Endothelial cell (in vitro differentiated cells): ENCODE results near the gene HMBS. TPM values are rescaled to one million over a fixed set of nuclear protein-coding genes. Genes with fewer than 3 reads are reported as not detected.
"Not testable (repeated sequence)": the region's sequence is repeated elsewhere in the genome, so short reads cannot be mapped to it uniquely, and the experiment has no call there.

Experiments used
- DNase-seq: peaks from one replicate; pipeline ENCODE4 v3.0.0; 2021; ENCODE audit warnings: low spot score
- H3K27ac Mint-ChIP-seq: one replicate; pipeline ENCODE4 v1.8.0; 2021; ENCODE audit warnings: mixed read lengths, inconsistent platforms; ENCODE audit not compliant: unreplicated experiment
- H3K27me3 Mint-ChIP-seq: one replicate; pipeline ENCODE4 v1.8.0; 2021; ENCODE audit warnings: mild to moderate bottlenecking, moderate library complexity, mixed read lengths, inconsistent platforms; ENCODE audit not compliant: unreplicated experiment
- H3K36me3 Mint-ChIP-seq: one replicate; pipeline ENCODE4 v1.8.0; 2021; ENCODE audit warnings: mild to moderate bottlenecking, low read depth, mixed read lengths, inconsistent platforms; ENCODE audit not compliant: unreplicated experiment
- H3K4me1 Mint-ChIP-seq: one replicate; pipeline ENCODE4 v1.8.0; 2021; ENCODE audit warnings: mild to moderate bottlenecking, mixed read lengths, inconsistent platforms; ENCODE audit not compliant: unreplicated experiment
- H3K4me3 Mint-ChIP-seq: one replicate; pipeline ENCODE4 v1.8.0; 2021; ENCODE audit warnings: mild to moderate bottlenecking, mixed read lengths, inconsistent platforms; ENCODE audit not compliant: unreplicated experiment
- H3K9me3 Mint-ChIP-seq: one replicate; pipeline ENCODE4 v1.8.0; 2021; ENCODE audit warnings: mixed read lengths, inconsistent platforms; ENCODE audit not compliant: unreplicated experiment
- CTCF ChIP-seq: fragments of 200-600 bp; sonication (generic); IDR thresholded peaks from one replicate; pipeline ENCODE4 v1.5.0; 2021; ENCODE audit warnings: antibody characterized with exemption; ENCODE audit not compliant: unreplicated experiment
- long read RNA-seq: library from polyadenylated mRNA; unstranded; transcript quantifications from one replicate; pipeline ENCODE4 v2.0.0, GENCODE V29; 2020; ENCODE audit not compliant: unreplicated experiment
- total RNA-seq: library from RNA; stranded (reverse); fragmentation: NEBNext Ultra II Directional; extraction: Animal tissue kit (Norgen Biotek cat#: 25700); gene quantifications from one replicate; pipeline ENCODE4 v1.2.1, GENCODE V29; 2021; ENCODE audit not compliant: unreplicated experiment

The HMBS gene
- 13.6 TPM for total RNA-seq
- long read RNA-seq, transcript HMBS-201 (14 exons, 1,501 nt), result major isoform, 19 of 25 reads
- long read RNA-seq, partial matches to known transcripts, result 1 of 25 reads
- long read RNA-seq, other reads (novel, unspliced or antisense), result 5 of 25 reads

GRCh38 chr11:119084663-119085436 lies at the start of gene HMBS:
HMBS (plus strand) TSS chr11:119084881; CDS start chr11:119085034, 153 bp downstream.
- no peaks in the 10 kb centered on the region for H3K9me3 Mint-ChIP-seq
- no peak for TF ChIP-seq CTCF
- H3K27me3 Mint-ChIP-seq, result peaks cover 6% of the 10 kb centered on the region
- H3K36me3 Mint-ChIP-seq, result peaks cover 30% of the 10 kb centered on the region
- peak within 1 kb of the TSS; percentile 90 for H3K27ac Mint-ChIP-seq
- H3K4me3 Mint-ChIP-seq, result peak within 1 kb of the TSS; percentile 96
- peaks cover 5% of the 10 kb centered on the region for H3K4me1 Mint-ChIP-seq
- peak; percentile 85 for DNase-seq

GRCh38 chr11:119038884-119039283 lies 45.8 kb upstream of the HMBS start:
- Mint-ChIP-seq H3K4me1 (no peaks in the 10 kb centered on the region), H3K27me3 (no peaks in the 10 kb centered on the region), H3K36me3 (no peaks in the 10 kb centered on the region), H3K9me3 (no peaks in the 10 kb centered on the region), H3K4me3 (no peak overlapping the region), H3K27ac (no peak overlapping the region)
- DNase-seq, result no peak
- TF ChIP-seq CTCF, result no peak

- not testable (repeated sequence) for H3K27me3 Mint-ChIP-seq, H3K36me3 Mint-ChIP-seq, H3K27ac Mint-ChIP-seq, H3K4me3 Mint-ChIP-seq, H3K9me3 Mint-ChIP-seq, DNase-seq, H3K4me1 Mint-ChIP-seq
These were observed 45.2 kb upstream of the HMBS start for GRCh38 chr11:119039471-119039870.

- Mint-ChIP-seq H3K36me3 (peaks cover 17% of the 10 kb centered on the region), H3K4me1 (no peaks in the 10 kb centered on the region), H3K9me3 (no peaks in the 10 kb centered on the region), H3K27ac (no peak overlapping the region), H3K27me3 (peaks cover 2% of the 10 kb centered on the region), H3K4me3 (no peak overlapping the region)
- no peak for TF ChIP-seq CTCF
- DNase-seq, result no peak
These were observed 42.7 kb upstream of the HMBS start for GRCh38 chr11:119041821-119042514.

GRCh38 chr11:119042927-119043326 lies 41.8 kb upstream of the HMBS start:
- Mint-ChIP-seq H3K9me3 (no peaks in the 10 kb centered on the region), H3K27me3 (peaks cover 2% of the 10 kb centered on the region), H3K27ac (no peak overlapping the region), H3K36me3 (peaks cover 24% of the 10 kb centered on the region), H3K4me1 (no peaks in the 10 kb centered on the region), H3K4me3 (no peak overlapping the region)
- TF ChIP-seq CTCF, result no peak
- DNase-seq, result no peak
